Common myeloid progenitor, CD34-positive (primary cell): ENCODE results near the gene GUCA2A.

Experiments
- CTCF ChIA-PET: fragments of 350-600 bp; sonication (Branson Sonifier 250); formaldehyde crosslinking; loops from one replicate; lab custom pipeline; 2021; ENCODE audit warnings: antibody characterized with exemption; lab: Charles Lee
- POLR2A ChIA-PET: fragments of 350-600 bp; sonication (Branson Sonifier 250); formaldehyde crosslinking; loops from one replicate; lab custom pipeline; 2021; ENCODE audit warnings: antibody characterized with exemption; lab: Charles Lee
- DNase-seq, 3 donors: peaks; one replicate each; pipeline versions ENCODE4 v3.0.0 to v3.0.0-alpha.2; 2013
- H3K27ac ChIP-seq, 2 experiments: 1 replicate in 1 of 2; 2 replicates in 1 of 2; pipeline ENCODE4 v1.7.0; 2013; ENCODE audit warnings: inconsistent platforms in 2 of 2, low read length in 2 of 2, mild to moderate bottlenecking in 2 of 2, low read depth in 1 of 2, moderate library complexity in 1 of 2; ENCODE audit not compliant: severe bottlenecking in 2 of 2, insufficient read depth in 1 of 2, poor library complexity in 1 of 2
- H3K27me3 ChIP-seq, 5 experiments: replicated peaks in 2 of 5; 1 replicate in 3 of 5; 2 replicates in 2 of 5; pipeline versions ENCODE4 v1.6.1 to v1.7.0; 2013; ENCODE audit warnings: low read length in 4 of 5, mild to moderate bottlenecking in 2 of 5, moderate library complexity in 2 of 5, inconsistent platforms in 1 of 5; ENCODE audit not compliant: insufficient read depth in 5 of 5, control insufficient read depth in 4 of 5
- H3K36me3 ChIP-seq, 4 experiments: 1 replicate in 2 of 4; 2 replicates in 2 of 4; pipeline versions ENCODE4 v1.6.1 to v1.7.0; 2013; ENCODE audit warnings: low read length in 3 of 4, control low read depth in 1 of 4, mild to moderate bottlenecking in 1 of 4; ENCODE audit not compliant: control insufficient read depth in 4 of 4, insufficient read depth in 4 of 4
- H3K4me1 ChIP-seq, 4 experiments: 1 replicate in 3 of 4; 2 replicates in 1 of 4; pipeline versions ENCODE4 v1.6.1 to v1.7.1; 2013; ENCODE audit warnings: low read length in 3 of 4, mild to moderate bottlenecking in 3 of 4, control low read depth in 1 of 4, inconsistent platforms in 1 of 4, moderate library complexity in 1 of 4; ENCODE audit not compliant: control insufficient read depth in 4 of 4, insufficient read depth in 4 of 4; ENCODE audit errors: control extremely low read depth in 1 of 4
- H3K4me3 ChIP-seq, 7 experiments: 1 replicate in 4 of 7; 2 replicates in 3 of 7; pipeline versions ENCODE4 v1.5.1 to v1.7.0; 2013; ENCODE audit warnings: mild to moderate bottlenecking in 7 of 7, low read length in 6 of 7, moderate library complexity in 6 of 7, inconsistent platforms in 2 of 7, low read depth in 2 of 7, control low read depth in 1 of 7; ENCODE audit not compliant: insufficient read depth in 4 of 7, control insufficient read depth in 1 of 7; ENCODE audit errors: extremely low read depth in 1 of 7
- H3K9me3 ChIP-seq, 5 experiments: 1 replicate in 4 of 5; 2 replicates in 1 of 5; pipeline versions ENCODE4 v1.6.1 to v1.7.1; 2013; ENCODE audit warnings: low read length in 4 of 5, mild to moderate bottlenecking in 2 of 5, inconsistent platforms in 1 of 5, low read depth in 1 of 5, moderate library complexity in 1 of 5; ENCODE audit not compliant: control insufficient read depth in 4 of 5, insufficient read depth in 2 of 5; ENCODE audit errors: control extremely low read depth in 1 of 5
- WGBS: methylation state at CpG from one replicate; pipeline ENCODE4 v1.1.5; 2013; ENCODE audit not compliant: insufficient coverage; 5-methylcytosine and 5-hydroxymethylcytosine counted together

GUCA2A gene

DNA sequence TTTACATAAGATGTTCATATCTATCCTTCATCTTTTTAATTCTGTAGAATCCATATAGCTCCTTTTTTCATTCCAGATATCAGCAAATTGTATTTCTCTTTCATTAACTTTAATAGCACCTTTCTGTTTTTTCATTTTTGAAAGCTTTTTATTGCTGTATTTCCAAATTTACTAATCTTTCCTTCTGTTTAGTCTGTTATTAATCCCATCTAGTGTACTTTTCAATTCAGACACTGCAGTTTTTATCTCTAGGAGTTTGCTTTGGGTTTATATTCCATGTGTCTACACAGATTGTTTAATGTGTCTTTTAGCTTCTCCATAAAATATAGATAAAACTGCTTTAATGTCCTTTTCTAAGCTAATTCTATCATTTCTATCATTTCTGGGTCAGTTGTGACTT lies 37.4 kb upstream of the GUCA2A start:
- DNase-seq = no peak
- no peak overlapping the region for H3K4me3 ChIP-seq
- peaks cover 2 to 17% (median 4%) of the 10 kb centered on the region in 5 experiments for H3K9me3 ChIP-seq
- H3K27ac ChIP-seq = no peak overlapping the region
- ChIA-PET POLR2A (no interaction called here), CTCF (no interaction called here)
- H3K27me3 ChIP-seq = no peaks in the 10 kb centered on the region
- H3K36me3 ChIP-seq = peaks cover 26 to 57% (median 36%) of the 10 kb centered on the region in 4 experiments
- no peaks in the 10 kb centered on the region for H3K4me1 ChIP-seq

DNA sequence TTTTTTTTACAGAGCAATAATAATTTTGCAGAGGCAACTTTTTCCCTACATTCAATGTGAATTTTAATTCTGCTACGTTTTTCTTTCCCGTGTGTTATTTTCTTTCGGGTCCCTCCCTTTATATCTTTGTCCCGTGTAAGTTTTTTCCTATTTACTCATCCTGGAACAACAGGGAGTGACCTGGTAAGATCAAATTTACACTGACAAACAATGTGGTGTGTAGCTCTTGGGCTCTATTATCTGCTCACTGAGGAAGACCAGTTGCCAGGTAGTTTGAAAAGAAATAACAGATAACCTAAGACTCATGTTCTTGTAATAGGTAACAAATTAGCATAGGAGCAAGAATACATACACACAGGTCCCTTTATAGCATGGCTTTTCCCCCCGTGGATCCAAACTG lies 33.7 kb upstream of the GUCA2A start:
- Histone ChIP-seq H3K4me1 (no peaks in the 10 kb centered on the region), H3K36me3 (peaks cover 24 to 68% (median 36%) of the 10 kb centered on the region in 4 experiments), H3K27ac (no peak overlapping the region), H3K9me3 (peaks cover 0 to 13% (median 2%) of the 10 kb centered on the region in 5 experiments), H3K4me3 (no peak overlapping the region), H3K27me3 (no peaks in the 10 kb centered on the region)
- no peak for DNase-seq
- POLR2A ChIA-PET = no interaction called here
- 92% methylated on average over 2 of the region's 5 CpGs for WGBS
- CTCF ChIA-PET = interaction anchor here (1.1 kb wide), 1 partner anchor 25 kb away, joined by 4 read pairs; no protein-coding TSS in a partner anchor

DNA sequence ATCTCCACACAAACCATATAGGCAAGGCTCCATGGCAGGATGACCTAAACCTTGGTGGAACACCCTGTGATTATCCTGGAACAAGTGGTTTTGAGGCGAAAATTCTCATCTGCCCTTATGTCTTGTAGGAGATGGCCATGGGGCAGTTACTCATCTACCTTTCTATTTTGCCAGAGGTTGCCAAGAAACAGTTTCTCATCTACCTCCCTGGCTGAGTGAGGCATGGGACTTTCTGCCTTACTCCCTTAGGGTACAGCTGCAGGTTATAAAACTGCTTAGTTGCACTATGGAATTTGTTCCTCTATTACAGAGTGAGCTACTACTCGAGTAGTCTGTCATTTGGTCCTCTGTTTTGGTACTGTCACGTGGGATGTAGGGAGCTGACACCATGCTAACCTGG lies 31.3 kb upstream of the GUCA2A start:
- Histone ChIP-seq H3K36me3 (peaks cover 26 to 55% (median 39%) of the 10 kb centered on the region in 4 experiments), H3K27ac (no peak overlapping the region), H3K9me3 (no peaks in the 10 kb centered on the region), H3K27me3 (no peaks in the 10 kb centered on the region), H3K4me3 (no peak overlapping the region), H3K4me1 (no peaks in the 10 kb centered on the region)
- WGBS = no CpG with 5 or more reads among the region's 3 CpGs
- ChIA-PET POLR2A (no interaction called here), CTCF (interaction anchor here (0.7 kb wide), 2 partner anchors 22 to 75 kb away, joined by 3 read pairs; no protein-coding TSS in a partner anchor)
- no peak for DNase-seq

- POLR2A ChIA-PET = no interaction called here
- CTCF ChIA-PET = interaction anchor here (0.7 kb wide), 1 partner anchor 9 kb away, joined by 3 read pairs; no protein-coding TSS in a partner anchor
- H3K4me1 ChIP-seq = no peaks in the 10 kb centered on the region
- no peaks in the 10 kb centered on the region for H3K27me3 ChIP-seq
- H3K36me3 ChIP-seq = peaks cover 13 to 67% (median 44%) of the 10 kb centered on the region in 4 experiments
- DNase-seq = no peak
- H3K4me3 ChIP-seq = no peak overlapping the region
- WGBS = 92% methylated on average over 4 of the region's 4 CpGs
- no peaks in the 10 kb centered on the region for H3K9me3 ChIP-seq
- H3K27ac ChIP-seq = no peak overlapping the region
Measured at GRCh38 chr1:42192106-42192505, 27.6 kb upstream of the GUCA2A start.

DNA sequence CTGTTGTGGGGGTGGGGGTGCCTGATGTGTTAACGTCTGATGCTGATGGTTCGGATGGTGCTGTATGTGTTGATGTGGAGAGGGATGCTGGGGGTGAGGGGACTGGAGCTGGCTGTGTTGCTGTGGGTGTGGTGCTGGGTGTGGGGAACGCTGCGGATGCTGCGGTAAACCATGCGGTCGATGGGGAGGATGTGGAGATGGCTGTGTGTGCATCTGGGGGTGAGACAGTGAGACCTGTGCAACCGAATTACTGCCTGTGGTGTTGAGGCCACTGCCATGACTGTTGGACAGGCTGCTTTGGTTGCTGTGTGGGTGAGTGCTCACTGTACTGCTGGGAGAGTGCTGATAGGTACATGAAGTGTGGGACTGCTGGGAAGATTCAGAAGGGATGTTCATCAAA lies 26.8 kb upstream of the GUCA2A start:
- CTCF ChIA-PET = interaction anchor here (0.7 kb wide), 1 partner anchor 9 kb away, joined by 3 read pairs; no protein-coding TSS in a partner anchor
- 97% methylated on average over 6 of the region's 8 CpGs for WGBS

DNA sequence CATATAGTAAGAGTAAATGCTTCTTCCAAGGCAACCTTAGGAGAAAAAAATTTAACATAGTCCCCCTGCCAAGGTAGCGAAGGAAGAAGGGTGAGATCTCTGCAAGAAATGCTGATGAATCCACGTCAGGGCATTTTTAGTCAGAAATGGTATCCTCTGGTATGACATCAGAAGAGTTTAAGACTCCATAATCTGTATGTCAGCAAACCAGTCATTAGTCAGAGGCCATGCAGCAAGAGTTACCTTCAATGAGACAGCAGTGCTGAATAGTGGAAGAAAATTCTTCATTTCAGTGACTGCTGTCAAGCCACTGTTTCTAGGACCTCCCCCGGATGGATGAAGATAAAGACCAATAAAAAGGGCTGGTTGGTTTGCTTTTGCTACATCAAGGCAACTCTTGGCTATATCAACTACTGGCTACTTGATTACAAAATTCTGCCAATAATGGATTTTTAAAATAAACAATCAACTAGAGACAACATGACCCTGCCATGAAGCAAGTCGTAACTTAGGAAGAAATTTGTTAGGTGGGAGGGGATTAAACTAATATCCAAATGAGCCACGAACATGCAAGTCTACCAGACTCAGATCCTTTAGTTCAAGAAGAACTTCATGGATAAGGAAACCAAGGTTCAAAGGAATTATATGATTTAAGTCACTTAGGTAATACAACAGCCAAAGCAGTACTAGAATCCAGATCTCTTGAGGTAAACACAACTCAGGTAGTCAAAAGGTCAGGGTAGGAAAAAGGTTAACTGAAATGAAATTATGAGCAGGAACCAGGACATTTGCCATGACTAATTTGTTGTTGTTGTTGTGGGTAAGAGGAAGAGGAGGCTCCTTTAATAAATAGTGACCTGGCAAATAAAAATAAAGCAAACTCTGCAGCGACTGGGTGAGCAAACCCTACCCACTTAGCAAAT lies 25.6 kb upstream of the GUCA2A start:
- no peaks in the 10 kb centered on the region for H3K9me3 ChIP-seq
- H3K27ac ChIP-seq = no peak overlapping the region
- CTCF ChIA-PET = interaction anchor here (1.1 kb wide), 1 partner anchor 13 kb away, joined by 3 read pairs; no protein-coding TSS in a partner anchor
- POLR2A ChIA-PET = no interaction called here
- DNase-seq = no peak
- H3K36me3 ChIP-seq = peaks cover 12 to 68% (median 39%) of the 10 kb centered on the region in 4 experiments
- WGBS = 100% methylated on average over 2 of the region's 6 CpGs
- H3K4me1 ChIP-seq = no peaks in the 10 kb centered on the region
- H3K27me3 ChIP-seq = no peaks in the 10 kb centered on the region
- H3K4me3 ChIP-seq = no peak overlapping the region

More for the DNA sequence above, 26.8 kb upstream of the GUCA2A start:
- H3K4me1 ChIP-seq = no peaks in the 10 kb centered on the region
- H3K27me3 ChIP-seq = no peaks in the 10 kb centered on the region
- H3K9me3 ChIP-seq = no peaks in the 10 kb centered on the region
- POLR2A ChIA-PET = no interaction called here
- H3K27ac ChIP-seq = no peak overlapping the region
- peaks cover 15 to 68% (median 43%) of the 10 kb centered on the region in 4 experiments for H3K36me3 ChIP-seq
- no peak for DNase-seq
- no peak overlapping the region for H3K4me3 ChIP-seq

DNA sequence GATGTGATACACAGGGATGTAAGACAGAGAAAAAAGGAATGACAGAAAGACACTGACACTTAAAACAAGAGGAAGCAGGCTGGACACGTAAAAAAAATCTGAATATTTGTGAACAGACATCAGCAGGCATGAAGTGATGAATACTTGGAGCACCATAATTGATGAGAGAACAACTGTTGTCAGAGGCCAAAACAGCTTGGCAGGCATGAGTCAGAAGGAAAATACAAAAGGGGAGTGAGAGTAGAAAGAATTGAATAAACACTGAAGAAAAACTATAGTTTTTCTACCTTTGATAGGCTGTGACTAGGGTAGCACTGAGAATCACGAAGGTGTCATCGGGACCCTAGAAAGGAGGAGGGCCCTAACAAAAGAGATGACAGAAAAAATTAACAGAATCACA lies 21.6 kb upstream of the GUCA2A start:
- CTCF ChIA-PET = interaction anchor here (1.1 to 3.5 kb wide), 2 partner anchors 13 to 561 kb away, joined by 3 to 16 read pairs; no protein-coding TSS in a partner anchor
- 87% methylated on average over 1 of the region's 3 CpGs for WGBS
- DNase-seq = no peak
- Histone ChIP-seq H3K9me3 (no peaks in the 10 kb centered on the region), H3K4me3 (no peak overlapping the region), H3K4me1 (no peaks in the 10 kb centered on the region), H3K27ac (no peak overlapping the region), H3K27me3 (no peaks in the 10 kb centered on the region), H3K36me3 (peaks cover 6 to 53% (median 31%) of the 10 kb centered on the region in 4 experiments)
- POLR2A ChIA-PET = no interaction called here
